T-helper 2 cell (primary cell): ENCODE results near the gene KCNH3.

Experiments
- DNase-seq, 5 experiments: peaks; one replicate each; pipeline versions ENCODE4 v3.0.0 to v3.0.0-alpha.2; 2012 to 2022

The KCNH3 gene

DNA sequence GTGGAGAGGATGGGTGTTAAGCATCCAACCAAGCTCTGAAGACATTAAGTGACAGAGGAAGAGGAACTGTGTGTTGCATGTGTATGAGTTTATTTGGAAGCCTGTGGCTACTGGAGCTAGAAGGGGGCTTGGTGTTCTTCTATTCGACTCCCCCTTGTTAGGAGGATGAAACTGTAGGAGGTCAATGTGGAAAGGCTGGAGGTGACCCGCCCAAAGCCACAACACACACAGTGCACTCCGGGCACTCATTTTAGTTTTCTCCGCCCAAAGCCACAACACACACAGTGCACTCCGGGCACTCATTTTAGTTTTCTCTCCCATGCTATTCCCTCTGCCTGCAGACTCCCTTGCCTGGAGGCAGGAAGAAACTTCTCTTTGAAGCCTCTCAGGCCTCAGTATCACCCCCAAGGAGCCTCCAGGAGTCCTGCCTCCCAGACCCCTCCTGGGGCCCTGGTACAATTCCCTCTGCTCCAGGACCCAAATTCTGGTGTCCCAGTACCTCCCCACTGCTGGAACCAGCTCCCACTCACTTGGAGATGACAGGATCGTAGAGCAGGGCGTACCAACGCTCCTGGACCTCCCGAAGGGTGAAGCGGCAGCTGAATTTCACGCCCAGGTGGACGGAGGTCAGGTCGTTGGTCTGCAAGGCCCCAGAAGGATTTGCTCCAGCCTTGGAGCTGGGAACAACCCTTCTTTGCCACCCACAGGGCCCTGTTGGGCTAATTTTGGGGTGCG lies 25.3 kb downstream of the KCNH3 start:
- no peak for DNase-seq

DNA sequence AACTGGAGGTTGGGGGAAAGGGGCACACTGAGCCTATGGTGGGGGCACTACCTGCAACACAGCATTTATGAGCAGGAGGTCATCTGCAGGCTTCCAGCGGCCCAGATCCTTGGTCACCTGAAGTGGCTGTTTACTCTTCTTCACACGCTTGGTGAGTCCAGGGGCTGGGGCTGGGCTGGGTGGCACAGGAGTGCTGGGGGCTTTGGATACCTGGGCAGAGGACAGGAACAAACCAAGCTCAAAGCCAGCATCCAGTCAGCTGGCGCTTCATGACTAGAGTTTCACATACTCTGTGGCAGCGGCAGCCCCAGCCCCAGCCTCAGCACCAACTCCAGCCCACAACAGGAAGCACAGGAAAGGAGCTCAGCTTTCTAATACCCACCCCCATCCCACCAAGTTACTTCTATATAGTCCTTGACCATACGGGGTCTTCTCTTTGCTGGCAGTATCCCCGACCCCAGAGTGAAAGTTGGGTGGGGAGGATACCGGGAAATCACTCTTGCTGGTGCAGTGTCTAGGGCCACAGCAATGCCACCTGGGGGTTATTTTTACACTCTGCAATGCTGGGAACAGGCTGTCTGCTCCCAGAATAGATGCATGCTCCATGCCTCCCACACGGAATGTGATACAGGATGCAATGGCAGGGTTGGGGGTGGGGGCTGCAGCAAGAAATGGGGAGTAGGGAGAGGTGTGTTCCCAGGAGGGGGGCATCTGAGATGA lies 26.0 kb downstream of the KCNH3 start:
- peak in 1 of 5 experiments; percentile 72 for DNase-seq

DNA sequence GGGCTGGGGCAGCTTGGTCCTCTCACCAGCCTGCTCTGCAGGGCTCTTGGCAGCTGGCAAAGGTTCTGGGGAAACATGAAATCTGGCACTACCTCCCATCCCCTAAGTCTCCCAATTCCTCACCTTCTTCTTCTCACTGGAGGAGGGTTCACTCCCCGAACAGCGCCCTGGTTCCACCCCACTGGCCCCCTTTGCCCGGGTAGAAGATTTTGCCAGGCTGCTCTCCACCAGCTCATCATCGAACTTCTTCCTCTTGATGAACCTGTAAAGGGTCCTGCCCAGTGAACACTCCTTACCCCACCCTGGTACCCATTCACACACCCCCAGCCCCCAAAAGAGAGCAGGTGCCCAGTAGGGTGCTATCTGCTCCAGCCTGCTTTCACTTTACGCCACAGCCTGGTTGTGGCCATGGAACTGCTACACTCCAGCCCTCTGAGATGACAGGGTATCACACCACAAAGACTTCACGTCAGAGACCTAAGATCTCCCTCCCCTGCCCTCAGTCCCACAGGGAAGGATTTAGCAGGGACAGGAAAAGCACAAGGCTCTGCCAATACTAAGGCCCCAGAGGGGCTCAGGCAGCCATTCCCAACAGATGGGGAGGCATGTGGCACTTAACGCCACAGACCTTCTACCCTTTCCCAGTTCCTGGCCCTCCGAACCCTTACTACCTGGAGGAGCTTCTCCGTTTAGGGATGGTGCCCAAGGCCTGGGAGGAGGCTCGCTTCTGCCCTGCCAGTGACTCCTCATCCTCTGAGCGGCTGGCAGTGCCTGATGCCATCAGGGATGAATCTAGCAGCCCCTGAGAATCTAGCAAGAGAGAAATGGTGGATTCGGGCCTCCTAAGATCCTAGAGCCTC lies 26.8 kb downstream of the KCNH3 start:
- DNase-seq, result peak in 1 of 5 experiments; percentile 34

DNA sequence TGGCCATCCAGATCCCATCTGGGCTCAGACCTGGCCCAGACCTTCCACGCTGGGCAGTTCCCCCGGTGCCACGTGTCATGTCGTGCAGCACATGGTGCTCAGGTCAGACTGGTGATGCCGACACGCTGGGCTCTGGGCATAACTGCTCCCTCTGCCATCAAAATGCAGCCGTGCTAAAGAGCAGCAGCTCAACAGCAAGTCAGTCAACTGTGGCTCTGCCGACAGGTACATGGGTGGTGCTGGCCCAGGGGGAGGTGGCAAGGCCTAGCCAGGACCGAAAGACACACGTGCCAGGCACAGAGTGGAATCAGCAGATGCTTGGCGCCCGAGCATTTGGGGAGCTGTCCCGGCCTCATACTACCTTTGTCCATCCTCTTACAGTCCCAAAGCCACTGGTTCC lies 27.5 kb downstream of the KCNH3 start:
- no peak for DNase-seq

DNA sequence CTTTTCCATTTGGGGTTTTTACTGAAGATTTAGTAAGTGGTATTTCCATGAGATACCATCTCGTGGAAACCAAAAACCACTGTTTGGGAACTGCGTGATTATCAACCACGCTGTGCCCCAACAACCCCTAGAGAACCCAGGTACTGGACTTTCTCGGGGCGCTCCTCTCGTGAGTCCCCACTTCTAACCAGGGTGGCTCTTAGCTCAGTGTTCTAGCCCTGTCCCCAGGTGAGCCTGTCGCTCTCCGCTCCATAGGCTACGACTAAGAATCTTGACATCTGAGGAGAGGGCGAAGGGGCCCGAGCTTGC lies 28.4 kb downstream of the KCNH3 start:
- DNase-seq, result no peak

DNA sequence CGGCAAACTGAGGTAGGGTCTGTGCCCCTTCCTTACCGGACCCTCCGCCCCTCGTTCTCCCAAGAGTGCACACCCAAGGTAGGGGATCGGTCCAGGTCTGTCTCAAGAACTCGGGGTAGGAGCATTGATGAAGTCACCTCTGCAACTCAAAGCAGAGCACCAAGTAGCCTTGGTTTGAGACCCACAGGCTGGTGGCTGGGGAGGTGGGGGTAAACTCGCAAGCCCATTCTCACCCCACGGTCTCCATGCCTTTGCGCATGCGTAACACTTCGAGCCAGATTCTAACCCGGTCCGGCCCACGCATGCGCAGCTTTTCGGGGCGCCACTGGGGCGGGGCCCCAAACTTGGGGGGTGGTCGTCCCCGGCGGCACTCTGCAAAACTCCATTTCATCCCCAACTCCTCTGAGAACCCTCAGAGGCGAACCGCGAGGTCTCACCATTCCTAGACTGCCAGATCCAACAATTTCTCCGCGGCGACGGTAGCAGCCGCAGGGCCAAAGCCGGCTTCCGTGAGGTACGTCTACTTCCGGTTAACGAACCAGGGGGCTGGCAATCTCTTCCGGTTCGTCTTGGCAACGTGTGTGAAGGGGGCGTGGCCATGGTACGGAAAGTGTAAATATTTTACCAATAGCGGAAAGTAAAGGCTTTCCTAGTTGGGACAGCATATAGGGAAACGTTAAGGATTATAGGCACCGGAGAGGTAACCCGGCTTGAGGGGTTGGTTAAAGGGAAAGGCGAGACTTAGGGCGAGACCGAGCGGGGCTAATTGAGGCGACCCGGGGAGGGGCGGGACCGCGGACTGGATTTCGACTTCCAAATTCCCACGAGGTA lies 29.0 kb downstream of the KCNH3 start, which contains the start of gene MCRS1:
MCRS1 (minus strand) TSS at position 532 of the 831 bp plus-strand sequence. CDS start 1,411 bp downstream, outside the sequence.
- peak; percentile 76 to 96 (median 86) for DNase-seq

DNA sequence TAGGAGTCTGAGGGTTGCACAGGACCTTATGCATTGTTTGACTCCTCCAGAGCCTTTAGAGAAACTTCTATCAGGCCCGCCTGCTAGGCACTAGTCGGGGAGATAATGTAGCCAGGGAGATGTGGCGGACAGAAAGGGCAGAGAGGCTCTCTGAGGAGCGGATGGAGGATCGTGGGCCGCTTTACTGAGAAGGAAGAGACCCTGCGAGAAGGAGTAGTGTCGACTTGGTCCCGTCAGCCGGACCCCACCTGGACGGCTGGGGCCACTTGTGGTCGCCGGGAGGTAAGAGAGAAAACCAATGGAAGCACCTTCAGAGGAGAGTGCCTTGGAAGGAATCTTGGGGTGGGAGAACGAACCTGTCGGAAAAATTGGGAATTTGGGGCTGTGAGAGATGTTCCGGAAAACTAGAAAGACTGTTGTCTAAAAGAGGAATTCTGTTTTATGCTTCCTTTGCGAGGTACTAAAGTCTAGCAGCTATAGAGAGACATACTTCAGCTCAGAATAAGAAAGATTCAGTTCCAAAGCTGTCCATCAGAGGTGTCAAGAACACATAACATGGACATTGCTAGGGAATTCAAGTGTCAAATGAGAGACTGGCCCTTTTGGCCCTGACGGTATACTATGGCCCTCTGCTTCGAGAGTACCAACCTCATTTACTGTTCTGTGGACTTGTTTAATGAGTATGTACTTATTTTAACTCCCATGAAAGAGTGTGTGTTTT lies 29.8 kb downstream of the KCNH3 start:
- no peak for DNase-seq

DNA sequence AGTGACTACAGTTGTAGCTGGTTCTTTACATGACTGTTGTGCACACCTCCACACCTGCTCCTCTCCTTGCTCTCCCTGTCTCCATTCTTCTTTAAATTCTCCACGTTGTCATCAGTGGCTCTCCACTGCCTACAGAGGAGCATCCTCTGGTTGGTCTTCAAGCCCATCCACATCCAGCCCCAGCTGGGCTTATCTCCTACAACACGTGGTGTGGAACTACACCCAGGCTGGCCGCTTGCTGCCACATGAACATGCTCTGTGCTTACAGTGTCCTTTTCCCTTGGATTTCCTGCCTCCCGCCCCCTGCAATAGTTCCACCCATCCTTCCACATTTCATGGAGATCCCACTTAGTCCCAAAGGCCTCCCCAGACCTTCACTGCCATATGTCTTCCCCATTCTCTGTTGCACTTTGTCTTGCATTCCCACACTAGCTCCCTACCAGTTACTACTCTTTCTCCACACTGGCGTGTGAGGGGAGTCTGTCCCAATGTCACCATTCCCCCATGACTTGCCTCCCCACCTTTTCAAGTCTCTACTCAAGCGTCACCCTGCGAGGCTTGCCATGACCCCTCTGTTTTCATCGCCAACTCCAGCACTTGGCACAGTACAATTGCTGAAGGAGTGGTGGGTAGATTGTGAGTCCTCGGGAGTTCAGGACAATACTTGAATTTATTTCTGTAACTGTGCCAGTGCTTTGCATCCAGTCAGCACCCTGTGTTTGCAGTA lies 38.9 kb downstream of the KCNH3 start:
- DNase-seq, result no peak

DNA sequence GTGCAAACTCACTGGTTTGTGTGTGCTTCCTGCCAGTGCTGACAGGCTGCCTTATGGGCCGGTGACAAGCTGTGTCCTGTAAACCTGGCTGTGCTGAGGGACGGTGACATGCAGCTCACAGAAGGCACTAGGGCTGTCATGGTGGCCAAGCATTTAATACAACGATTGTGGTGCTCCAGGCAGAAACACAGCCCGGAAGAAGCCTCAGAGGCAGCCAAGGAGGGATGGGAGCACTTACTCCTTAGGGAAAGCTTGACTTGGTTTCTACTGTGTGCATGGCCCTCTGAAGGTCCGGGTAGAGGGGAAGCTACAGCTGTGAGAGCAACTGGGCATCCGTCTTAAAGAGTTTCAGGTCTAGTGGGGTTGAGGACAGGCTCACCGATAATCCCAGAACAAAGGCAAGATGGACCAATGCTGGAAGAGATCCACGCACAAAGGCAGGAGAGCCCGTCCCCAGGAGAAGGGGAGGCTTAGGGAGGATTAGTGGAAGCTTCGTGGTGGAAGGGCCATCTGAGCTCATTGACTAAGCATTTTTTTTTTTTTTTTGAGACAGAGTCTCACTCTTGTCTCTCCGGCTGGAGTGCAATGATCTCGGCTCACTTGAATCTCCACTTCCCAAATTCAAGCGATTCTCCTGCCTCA lies 39.8 kb downstream of the KCNH3 start:
- DNase-seq, result no peak

DNA sequence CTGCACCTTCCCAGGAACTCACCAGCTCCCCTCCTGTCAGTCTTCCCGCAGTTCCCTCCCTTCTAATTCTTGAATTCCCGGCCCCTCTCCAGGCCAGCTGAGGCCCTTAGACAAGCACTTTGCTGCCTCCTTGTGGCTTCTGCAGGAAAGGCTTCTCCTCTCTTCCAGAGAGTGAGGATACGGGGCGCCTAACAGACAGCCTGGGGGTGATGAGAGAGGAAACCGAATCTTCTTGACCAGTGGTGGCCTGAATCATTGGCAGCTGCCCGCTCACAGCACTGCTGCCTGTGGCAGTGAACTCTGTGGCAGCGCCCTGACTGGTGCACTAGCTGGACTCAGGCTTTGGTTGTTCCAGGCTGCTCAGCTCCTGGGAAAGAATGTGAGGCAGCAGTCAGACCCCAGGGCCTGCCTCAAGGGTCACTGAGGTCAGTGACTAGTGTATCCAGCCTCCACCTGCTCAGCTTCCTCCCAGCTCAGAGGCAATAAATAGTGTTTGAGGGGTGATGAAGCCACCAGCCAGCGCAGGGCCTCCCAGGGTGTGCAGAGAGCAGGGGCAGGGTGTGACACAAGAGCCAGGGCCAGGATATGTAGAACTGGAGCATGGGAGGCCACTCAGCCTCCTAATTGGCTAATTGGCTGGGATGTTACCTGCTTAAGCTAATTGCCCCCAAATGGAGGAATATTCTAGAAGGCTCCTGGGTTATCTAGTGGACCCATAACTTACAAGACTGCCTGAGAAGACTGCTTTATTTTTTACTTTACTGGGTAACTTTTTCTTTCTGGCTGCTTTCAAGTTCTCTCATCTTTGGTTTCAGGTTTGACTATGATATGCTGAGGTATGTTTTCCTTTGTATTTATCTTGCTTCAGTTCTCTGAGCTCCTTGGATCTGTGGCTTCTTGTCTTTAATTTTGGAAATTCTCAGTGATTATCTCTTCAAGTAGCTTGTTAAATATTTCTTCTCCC lies 42.0 kb downstream of the KCNH3 start:
- DNase-seq, result peak in 4 of 5 experiments; percentile 12 to 57 (median 29)

DNA sequence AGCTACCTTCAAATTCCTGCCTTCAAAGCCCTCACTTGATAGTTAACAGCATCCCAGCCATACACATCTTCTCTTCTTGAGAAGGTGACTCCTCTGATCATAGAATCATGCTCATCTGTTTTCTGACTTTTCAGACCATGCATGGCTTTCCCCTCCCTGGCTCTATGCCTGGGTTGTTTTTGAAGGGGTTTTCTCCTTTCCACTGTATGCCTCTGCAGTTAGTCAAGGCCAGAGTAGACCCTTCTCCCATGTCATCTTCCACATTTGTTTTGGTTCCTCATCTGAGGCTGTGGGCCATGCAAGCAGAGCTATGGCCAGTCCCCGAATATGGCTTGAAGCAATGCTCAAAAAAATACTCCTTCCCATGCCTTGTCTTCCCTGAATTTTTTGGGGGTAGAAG lies 43.4 kb downstream of the KCNH3 start:
- DNase-seq, result no peak

DNA sequence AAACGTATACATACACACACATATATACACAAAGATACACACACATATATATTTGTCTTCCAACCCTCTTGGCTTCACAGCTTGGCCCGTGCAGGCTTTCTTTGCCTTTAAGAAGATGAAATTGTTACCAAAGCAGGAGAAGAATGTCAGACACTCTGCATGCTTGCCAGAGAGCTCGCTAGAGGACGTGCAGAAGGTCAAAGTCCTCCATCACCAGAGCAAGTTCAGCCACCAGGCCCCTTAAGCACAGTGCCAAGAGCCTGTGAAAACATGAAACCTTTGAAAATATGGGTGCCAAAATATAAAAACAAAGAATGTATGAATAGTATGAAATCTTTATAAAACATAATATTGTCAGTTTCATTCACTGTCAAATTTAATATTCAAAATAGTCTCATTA lies 44.0 kb downstream of the KCNH3 start:
- DNase-seq, result no peak

DNA sequence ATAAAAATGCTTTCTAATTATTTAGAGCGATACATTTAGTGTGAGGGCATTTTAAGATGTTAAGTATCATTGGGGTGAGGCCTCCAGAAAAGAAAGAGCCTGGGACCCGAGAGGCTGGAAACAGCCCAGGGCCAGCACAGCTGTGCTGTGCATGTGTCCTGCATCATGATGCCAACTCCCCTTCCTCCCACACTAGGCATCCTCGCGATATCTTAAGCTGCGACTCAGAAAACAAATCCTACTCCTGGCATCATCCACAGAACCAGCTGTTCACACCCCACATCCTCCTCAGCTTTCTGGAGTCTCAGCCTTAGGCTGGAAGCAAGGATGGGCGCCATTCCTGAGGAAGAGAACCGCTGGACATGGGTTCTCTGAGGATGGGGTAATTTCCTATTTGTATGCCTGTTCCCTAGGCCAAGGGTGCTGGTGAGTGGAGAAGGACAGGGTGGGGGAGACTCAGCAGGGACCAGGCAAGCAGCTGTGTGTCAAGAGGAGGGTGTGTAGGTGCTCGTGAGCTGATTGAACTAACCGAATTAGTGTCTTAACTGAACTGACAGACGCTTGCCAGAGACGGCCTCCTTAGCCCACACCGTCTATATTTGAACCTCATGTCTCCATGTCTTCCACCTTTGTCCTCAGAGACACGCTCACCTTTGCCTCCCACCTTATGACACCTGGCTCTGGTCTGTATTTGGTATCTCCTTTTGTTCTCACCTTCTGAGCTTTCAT lies 44.7 kb downstream of the KCNH3 start:
- no peak for DNase-seq

DNA sequence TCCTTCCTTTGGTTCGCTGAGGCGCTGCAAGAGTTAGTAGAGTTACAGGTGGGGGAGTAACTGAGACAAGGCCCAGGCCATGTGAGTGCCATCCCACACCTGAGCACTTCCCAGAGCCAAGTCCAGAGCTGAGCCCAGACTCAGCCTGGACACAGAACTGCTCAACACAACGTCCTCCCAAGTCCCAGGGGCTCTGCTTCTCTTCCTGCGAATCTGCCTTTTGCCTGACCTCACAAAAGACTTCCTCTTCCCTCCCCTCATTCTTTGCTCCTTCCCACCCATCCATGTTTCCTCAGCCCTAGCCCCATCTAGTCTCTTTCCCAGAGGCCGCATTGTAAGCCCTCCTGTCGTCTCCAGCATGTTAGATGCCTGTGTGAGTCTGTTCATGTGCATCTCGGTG lies 45.8 kb downstream of the KCNH3 start:
- no peak for DNase-seq

DNA sequence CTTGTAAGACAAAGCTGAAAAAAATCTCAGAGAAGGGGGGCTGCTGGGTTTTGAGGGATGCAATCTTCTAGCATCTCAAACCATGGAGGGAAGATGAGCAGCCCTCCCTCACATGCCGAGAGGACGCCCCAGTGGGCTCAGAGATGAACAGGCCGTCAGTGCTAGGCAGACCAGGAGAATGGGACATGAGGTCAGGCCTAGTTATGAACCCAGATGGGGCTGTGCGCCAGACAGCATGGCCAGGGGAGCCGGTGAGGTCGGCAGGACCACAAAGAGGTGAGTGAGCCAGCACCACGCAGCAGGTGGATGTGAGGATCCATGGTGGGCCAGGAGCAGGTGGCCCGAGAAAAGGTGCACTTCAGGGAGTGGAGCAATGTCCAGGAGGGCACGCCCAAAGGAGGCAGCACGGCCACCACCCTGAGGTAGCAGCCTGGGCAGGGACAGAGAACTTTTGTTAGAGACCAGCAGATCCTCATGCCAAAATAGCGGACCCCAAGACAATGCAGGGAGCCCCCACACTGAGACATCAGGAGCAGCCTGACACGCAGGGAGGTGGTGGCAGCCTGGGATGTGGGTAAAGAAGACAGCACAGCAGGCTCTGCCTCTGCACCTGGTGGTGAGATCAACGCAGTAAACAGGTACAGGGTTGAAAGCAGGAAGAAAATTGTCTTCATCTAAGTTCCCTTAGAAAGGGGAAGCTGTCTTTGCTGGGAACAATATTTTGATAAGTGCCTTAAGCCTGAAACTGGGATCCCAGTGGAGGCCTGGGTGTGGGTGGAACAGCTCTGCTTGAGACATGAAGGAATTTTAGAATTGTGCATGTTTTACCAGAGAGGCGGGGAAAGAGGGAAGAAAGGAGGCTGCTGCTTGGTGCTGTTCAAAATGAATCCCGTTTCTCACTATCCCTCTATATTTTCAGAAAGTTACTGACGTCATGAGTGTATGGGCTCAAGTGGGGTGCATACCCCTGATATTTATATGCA lies 46.9 kb downstream of the KCNH3 start:
- DNase-seq, result no peak

DNA sequence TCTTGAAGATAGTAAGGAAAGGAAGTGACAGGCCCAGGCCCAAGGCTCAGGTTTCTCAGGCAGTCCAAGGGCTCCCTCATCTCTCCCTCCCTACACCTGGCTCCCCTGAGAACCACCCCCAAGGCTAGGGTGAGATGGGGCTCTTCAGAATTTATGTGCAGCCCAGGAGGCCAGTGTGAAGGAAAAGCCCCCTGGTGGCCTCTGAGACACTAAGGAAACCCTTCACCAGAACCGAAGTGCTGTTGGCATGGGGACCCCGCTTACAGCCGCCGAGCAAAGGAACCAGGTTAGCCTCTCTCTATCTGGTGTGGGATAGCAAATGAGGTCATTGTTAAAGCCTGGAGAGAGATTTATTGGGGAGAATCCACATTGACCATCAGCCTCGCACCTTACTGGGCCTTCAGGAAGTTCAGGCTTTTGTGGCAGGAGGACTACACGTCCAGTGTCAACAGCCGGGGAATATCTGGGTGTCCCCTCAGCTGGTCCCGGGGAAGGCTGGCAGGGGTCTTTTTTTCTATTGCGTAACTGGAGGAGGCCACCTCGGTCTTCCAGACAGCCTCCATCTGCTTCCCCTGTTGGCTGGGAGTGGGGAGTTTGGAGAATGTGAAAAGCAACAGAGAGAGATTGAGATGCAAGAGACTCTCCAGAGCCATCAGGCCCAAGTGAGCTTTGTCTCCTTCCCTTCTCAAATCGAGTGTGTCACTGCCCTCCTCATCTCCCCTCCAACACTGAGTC lies 48.5 kb downstream of the KCNH3 start:
- no peak for DNase-seq

DNA sequence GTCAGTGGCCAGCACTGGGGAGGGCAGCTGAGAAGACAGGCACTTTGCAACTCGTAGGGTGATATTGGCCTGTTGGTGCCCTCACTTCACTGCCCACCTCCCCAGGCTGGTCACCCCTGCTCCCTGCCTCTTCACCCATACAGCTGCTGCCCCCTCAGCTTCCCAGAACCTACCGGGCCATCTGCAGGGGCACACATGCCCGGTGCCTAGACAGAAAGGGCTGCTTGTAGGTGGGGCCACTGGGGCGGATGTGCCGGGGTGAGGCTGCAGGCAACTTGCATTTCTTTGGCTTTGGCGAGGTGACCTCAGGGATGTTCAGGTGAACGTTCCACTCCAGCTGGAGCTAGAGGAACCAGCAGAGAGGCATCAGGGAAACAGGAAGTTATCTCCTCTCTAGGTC lies 49.5 kb downstream of the KCNH3 start:
- DNase-seq, result no peak
